ENCODE data around the gene NSD1. TPM values are rescaled to one million over a fixed set of nuclear protein-coding genes. Genes with fewer than 3 reads are reported as not detected.

Gene NSD1
- total and polyA plus RNA-seq, 10 of the 15 experiments (the other 5 are each of a cell fraction or from before 2014, with no cell fraction given) = 7.0 to 57.9 (median 30.4) TPM

- TF ChIP-seq CUX1 (IDR thresholded peaks at IDR 0.05; ENCODE audit: insufficient replicate concordance, low read depth, low read length) (no peak), NKRF (conservative IDR thresholded peaks at IDR 0.05) (no peak), IKZF1 (conservative IDR thresholded peaks at IDR 0.05) (peak; percentile 85), SKIL (IDR thresholded peaks at IDR 0.05; ENCODE audit: low read depth, poor library complexity, severe bottlenecking) (no peak), YBX1 (IDR thresholded peaks at IDR 0.05) (no peak), NFIC (IDR thresholded peaks at IDR 0.05; ENCODE audit: low read depth, low read length) (no peak), REST (IDR thresholded peaks at IDR 0.05; ENCODE audit: low read depth, low read length) (no peak), DPF2 (IDR thresholded peaks at IDR 0.05) (peak; percentile 95), IRF5 (IDR thresholded peaks at IDR 0.05; ENCODE audit: borderline replicate concordance) (no peak), RFX5 (IDR thresholded peaks at IDR 0.05; ENCODE audit: low read depth, low read length) (no peak)
These were observed at the start of gene NSD1 (continued) for GRCh38 chr5:177133096-177133852.
